Measurements from ENCODE around the gene SPINK6. TPM values are rescaled to one million over a fixed set of nuclear protein-coding genes. Genes with fewer than 3 reads are reported as not detected.

SPINK6 gene
- total RNA-seq = not detected

GRCh38 chr5:148202531-148203203 is at the start of gene SPINK6:
SPINK6 (plus strand) TSS chr5:148203042; CDS start chr5:148203097, 55 bp downstream.
- no peak within 1 kb of the TSS for H3K4me3 Mint-ChIP-seq
- no peaks in the 10 kb centered on the region for H3K36me3 Mint-ChIP-seq (ENCODE audit: low read depth)
- peaks cover 2% of the 10 kb centered on the region for H3K27me3 Mint-ChIP-seq (ENCODE audit: low read depth)
- CTCF ChIA-PET = no interaction called here
- intact Hi-C loops (cut with micrococcal nuclease) = no loop called here
- no peaks in the 10 kb centered on the region for H3K9me3 Mint-ChIP-seq
- no peak within 1 kb of the TSS for H3K27ac Mint-ChIP-seq
- DNase-seq = no peak
- no peaks in the 10 kb centered on the region for H3K4me1 Mint-ChIP-seq (ENCODE audit: low read depth)

DNA sequence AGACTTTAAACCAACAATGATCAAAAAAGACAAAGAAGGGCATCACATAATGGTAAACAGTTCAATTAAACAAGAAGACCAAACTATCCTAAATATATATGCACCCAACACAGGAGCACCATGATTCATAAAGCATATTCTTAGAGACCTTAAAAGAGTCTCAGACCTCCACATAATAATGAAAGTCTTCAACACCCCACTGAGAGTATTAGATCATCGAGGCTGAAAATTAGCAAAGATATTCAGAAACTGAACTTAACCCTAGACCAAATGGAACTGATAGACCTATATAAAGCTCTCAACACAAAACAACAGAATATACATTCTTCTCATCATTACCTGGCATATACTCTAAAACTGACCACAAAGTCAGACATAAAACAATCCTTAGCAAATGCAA is 46.2 kb upstream of the SPINK6 start:
- no peaks in the 10 kb centered on the region for H3K36me3 Mint-ChIP-seq (ENCODE audit: low read depth)
- no peak overlapping the region for H3K27ac Mint-ChIP-seq
- H3K27me3 Mint-ChIP-seq (ENCODE audit: low read depth) = peaks cover 2% of the 10 kb centered on the region
- H3K4me3 Mint-ChIP-seq = no peak overlapping the region
- CTCF ChIA-PET = no interaction called here
- intact Hi-C loops (cut with micrococcal nuclease) = no loop called here
- no peaks in the 10 kb centered on the region for H3K9me3 Mint-ChIP-seq
- no peak for DNase-seq
- H3K4me1 Mint-ChIP-seq (ENCODE audit: low read depth) = no peaks in the 10 kb centered on the region

DNA sequence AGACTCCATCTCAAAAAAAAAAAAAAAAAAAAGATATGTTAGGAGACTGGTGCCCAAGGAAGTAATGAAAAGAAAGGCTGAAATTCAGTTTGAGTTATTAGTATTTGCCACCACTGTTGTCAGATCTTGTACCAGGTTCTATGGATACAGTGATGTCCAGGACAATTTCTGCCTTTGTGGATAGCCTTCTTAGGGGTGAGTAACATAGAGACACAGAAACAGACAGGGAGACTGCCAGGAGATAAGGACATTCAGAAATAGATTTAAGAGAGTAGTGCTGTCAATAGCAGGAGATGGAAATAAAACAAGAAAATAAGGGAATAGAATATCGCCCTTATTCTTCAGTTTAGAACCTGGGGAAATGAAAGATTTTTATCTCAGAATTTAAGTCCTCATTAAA is 40.8 kb upstream of the SPINK6 start:
- no peak for DNase-seq
- Mint-ChIP-seq H3K27me3 (ENCODE audit: low read depth) (no peaks in the 10 kb centered on the region), H3K4me3 (no peak overlapping the region), H3K36me3 (ENCODE audit: low read depth) (no peaks in the 10 kb centered on the region), H3K27ac (no peak overlapping the region), H3K9me3 (no peaks in the 10 kb centered on the region), H3K4me1 (ENCODE audit: low read depth) (no peaks in the 10 kb centered on the region)
- intact Hi-C loops (cut with micrococcal nuclease) = no loop called here
- CTCF ChIA-PET = interaction anchor here (0.6 kb wide), 1 partner anchor 419 kb away, joined by 3 read pairs; no protein-coding TSS in a partner anchor

- intact Hi-C loops (cut with micrococcal nuclease) = no loop called here
- H3K9me3 Mint-ChIP-seq = no peaks in the 10 kb centered on the region
- H3K4me3 Mint-ChIP-seq = no peak overlapping the region
- CTCF ChIA-PET = no interaction called here
- no peaks in the 10 kb centered on the region for H3K4me1 Mint-ChIP-seq (ENCODE audit: low read depth)
- DNase-seq = no peak
- H3K36me3 Mint-ChIP-seq (ENCODE audit: low read depth) = no peaks in the 10 kb centered on the region
- H3K27me3 Mint-ChIP-seq (ENCODE audit: low read depth) = no peaks in the 10 kb centered on the region
- H3K27ac Mint-ChIP-seq = no peak overlapping the region
These were observed 39.5 kb upstream of the SPINK6 start for GRCh38 chr5:148163345-148163744.

DNA sequence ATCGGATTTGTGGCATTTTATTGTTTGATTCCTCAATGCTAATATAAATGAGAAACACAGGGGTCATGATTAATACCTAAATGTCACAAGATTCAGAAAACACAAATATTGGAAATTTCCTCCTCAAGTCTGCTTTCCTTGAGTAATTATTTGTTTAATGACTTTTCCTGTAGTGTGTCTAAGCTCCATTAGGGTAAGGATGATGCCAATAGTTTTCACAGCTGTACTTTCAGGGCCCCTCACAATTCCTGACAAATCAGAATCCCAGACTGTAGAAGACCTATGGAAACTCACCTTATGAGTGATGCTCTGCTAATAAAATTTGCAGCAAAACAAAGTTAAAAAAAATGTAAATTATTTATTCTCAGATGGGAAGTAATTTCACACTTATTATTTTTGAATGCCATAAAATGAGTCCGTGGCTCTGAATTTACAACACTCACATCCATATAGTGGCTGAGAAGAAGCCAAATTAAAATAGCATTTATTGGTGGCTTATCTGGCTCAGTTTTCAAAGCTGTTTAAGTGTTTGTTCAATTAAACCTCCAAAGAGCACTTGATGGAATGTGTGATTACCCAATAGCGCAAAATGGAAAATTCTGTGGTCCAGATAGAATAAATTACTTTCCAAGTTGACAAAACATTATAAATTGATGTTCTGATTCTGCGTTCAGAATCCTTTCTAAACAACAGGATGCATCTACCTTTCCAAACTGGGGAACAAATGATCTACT is 36.1 kb upstream of the SPINK6 start:
- CTCF ChIA-PET = interaction anchor here (0.7 kb wide), 1 partner anchor 1061 kb away, joined by 3 read pairs; no protein-coding TSS in a partner anchor
- intact Hi-C loops (cut with micrococcal nuclease) = no loop called here
- H3K27me3 Mint-ChIP-seq (ENCODE audit: low read depth) = no peaks in the 10 kb centered on the region

GRCh38 chr5:148168246-148168645 is 34.6 kb upstream of the SPINK6 start, which contains the start of gene SPINK14:
SPINK14 (plus strand) TSS chr5:148168546; CDS start chr5:148169733, 1,187 bp downstream.
- H3K36me3 Mint-ChIP-seq (ENCODE audit: low read depth) = no peaks in the 10 kb centered on the region
- peaks cover 7% of the 10 kb centered on the region for H3K27me3 Mint-ChIP-seq (ENCODE audit: low read depth)
- H3K4me3 Mint-ChIP-seq = no peak within 1 kb of the TSS
- H3K9me3 Mint-ChIP-seq = no peaks in the 10 kb centered on the region
- no peaks in the 10 kb centered on the region for H3K4me1 Mint-ChIP-seq (ENCODE audit: low read depth)
- DNase-seq = no peak
- CTCF ChIA-PET = interaction anchor here (0.5 kb wide), 1 partner anchor 445 kb away, joined by 3 read pairs; no protein-coding TSS in a partner anchor
- H3K27ac Mint-ChIP-seq = no peak within 1 kb of the TSS
- intact Hi-C loops (cut with micrococcal nuclease) = no loop called here

More for the DNA sequence above, 36.1 kb upstream of the SPINK6 start:
- no peaks in the 10 kb centered on the region for H3K36me3 Mint-ChIP-seq (ENCODE audit: low read depth)
- H3K9me3 Mint-ChIP-seq = no peaks in the 10 kb centered on the region
- no peak overlapping the region for H3K27ac Mint-ChIP-seq
- no peaks in the 10 kb centered on the region for H3K4me1 Mint-ChIP-seq (ENCODE audit: low read depth)
- no peak overlapping the region for H3K4me3 Mint-ChIP-seq
- no peak for DNase-seq

DNA sequence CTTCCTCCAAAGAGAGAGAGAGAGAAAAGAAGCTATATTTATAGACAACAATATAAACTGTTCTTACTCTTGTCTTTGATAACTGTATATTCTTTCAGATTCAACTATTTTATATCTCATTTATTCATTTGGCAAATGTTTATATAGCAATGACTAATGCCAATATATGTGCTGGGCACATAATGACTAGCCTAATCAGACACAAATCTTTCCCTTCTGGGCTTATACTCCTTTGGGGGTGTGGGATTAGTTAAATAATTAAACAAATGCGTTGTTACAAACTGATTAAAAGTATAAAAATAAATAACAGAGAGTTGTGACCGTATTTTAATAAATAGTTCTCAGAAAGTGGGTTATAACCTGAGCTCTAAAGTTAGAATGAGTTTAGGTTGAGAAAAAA is 30.5 kb upstream of the SPINK6 start:
- Mint-ChIP-seq H3K9me3 (no peaks in the 10 kb centered on the region), H3K27me3 (ENCODE audit: low read depth) (peaks cover 14% of the 10 kb centered on the region), H3K4me3 (no peak overlapping the region), H3K4me1 (ENCODE audit: low read depth) (no peaks in the 10 kb centered on the region), H3K27ac (no peak overlapping the region), H3K36me3 (ENCODE audit: low read depth) (no peaks in the 10 kb centered on the region)
- intact Hi-C loops (cut with micrococcal nuclease) = no loop called here
- CTCF ChIA-PET = no interaction called here
- no peak for DNase-seq

- CTCF ChIA-PET = interaction anchor here (0.7 kb wide), 1 partner anchor 67 kb away, joined by 3 read pairs; no protein-coding TSS in a partner anchor
- no peaks in the 10 kb centered on the region for H3K4me1 Mint-ChIP-seq (ENCODE audit: low read depth)
- intact Hi-C loops (cut with micrococcal nuclease) = loop anchor here (5.0 kb wide), 3 partner anchors 131 to 861 kb away; no protein-coding TSS in a partner anchor
- H3K36me3 Mint-ChIP-seq (ENCODE audit: low read depth) = no peaks in the 10 kb centered on the region
- H3K4me3 Mint-ChIP-seq = no peak overlapping the region
- no peak overlapping the region for H3K27ac Mint-ChIP-seq
- H3K9me3 Mint-ChIP-seq = no peaks in the 10 kb centered on the region
- H3K27me3 Mint-ChIP-seq (ENCODE audit: low read depth) = peaks cover 18% of the 10 kb centered on the region
- DNase-seq = no peak
These were observed 26.4 kb upstream of the SPINK6 start for GRCh38 chr5:148176480-148176879.

DNA sequence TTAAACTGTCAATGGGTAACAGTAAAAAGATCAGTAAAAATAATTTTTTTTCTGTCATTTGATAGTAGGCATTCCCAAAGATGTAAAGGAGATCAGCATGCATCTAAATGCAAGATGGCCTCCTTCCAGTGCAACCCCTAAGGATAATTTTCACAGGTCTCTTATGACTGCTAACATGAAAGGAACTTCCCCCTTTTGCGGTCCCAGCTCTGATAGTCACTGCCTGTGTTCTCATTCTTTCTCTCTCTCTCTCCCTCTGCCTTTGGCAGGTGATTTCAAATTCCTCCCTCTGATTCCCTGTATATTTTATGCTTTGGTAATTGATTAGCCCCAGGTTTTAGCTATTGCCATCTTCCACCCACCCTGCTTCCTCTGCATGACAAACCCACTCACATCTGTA is 25.6 kb upstream of the SPINK6 start:
- H3K27me3 Mint-ChIP-seq (ENCODE audit: low read depth) = peaks cover 16% of the 10 kb centered on the region
- no peaks in the 10 kb centered on the region for H3K36me3 Mint-ChIP-seq (ENCODE audit: low read depth)
- CTCF ChIA-PET = interaction anchor here (0.7 kb wide), 1 partner anchor 553 kb away, joined by 3 read pairs; no protein-coding TSS in a partner anchor
- H3K4me3 Mint-ChIP-seq = no peak overlapping the region
- H3K27ac Mint-ChIP-seq = no peak overlapping the region
- DNase-seq = no peak
- no peaks in the 10 kb centered on the region for H3K9me3 Mint-ChIP-seq
- H3K4me1 Mint-ChIP-seq (ENCODE audit: low read depth) = no peaks in the 10 kb centered on the region
- intact Hi-C loops (cut with micrococcal nuclease) = loop anchor here (5.0 kb wide), 3 partner anchors 130 to 860 kb away; no protein-coding TSS in a partner anchor

DNA sequence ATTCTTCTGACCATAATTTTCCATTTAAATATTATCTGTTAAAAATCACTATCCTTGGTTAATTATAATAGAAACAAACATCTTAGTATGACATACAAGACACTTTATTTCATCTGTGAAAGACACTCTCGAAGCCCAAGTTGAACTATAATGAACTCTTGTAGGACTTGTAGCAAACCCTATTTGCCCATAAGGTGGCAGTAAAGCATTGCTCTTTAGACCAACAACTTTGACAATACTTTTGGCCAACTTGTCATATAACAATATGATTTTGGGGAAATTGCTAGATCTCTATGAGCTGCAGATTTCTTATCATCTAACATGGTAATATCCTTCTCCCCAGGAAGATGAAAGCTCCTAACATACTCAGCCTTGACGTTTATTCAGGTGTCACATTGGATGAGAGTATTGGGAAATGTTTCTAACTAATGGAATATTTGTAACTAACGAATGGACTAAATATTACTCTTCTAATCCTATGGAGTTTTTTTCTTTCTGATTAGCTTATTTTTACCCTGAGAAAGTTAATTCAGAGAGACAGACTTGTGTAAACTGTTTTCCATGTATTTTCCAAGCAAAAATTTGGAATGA is 23.5 kb upstream of the SPINK6 start:
- Mint-ChIP-seq H3K4me3 (no peak overlapping the region), H3K9me3 (no peaks in the 10 kb centered on the region), H3K36me3 (ENCODE audit: low read depth) (no peaks in the 10 kb centered on the region), H3K27me3 (ENCODE audit: low read depth) (peaks cover 11% of the 10 kb centered on the region), H3K4me1 (ENCODE audit: low read depth) (no peaks in the 10 kb centered on the region), H3K27ac (no peak overlapping the region)
- CTCF ChIA-PET = interaction anchor here (0.7 to 2.9 kb wide), 19 partner anchors 15 to 857 kb away, joined by 3 to 29 read pairs (median 3); no protein-coding TSS in a partner anchor
- peak; percentile 11 for DNase-seq
- intact Hi-C loops (cut with micrococcal nuclease) = loop anchor here (1.0 to 5.0 kb wide), 9 partner anchors 111 to 858 kb away; no protein-coding TSS in a partner anchor

GRCh38 chr5:148186248-148187003 is 16.4 kb upstream of the SPINK6 start:
- H3K27me3 Mint-ChIP-seq (ENCODE audit: low read depth) = peaks cover 10% of the 10 kb centered on the region
- intact Hi-C loops (cut with micrococcal nuclease) = loop anchor here (1.0 to 2.0 kb wide), 6 partner anchors 188 to 623 kb away; partner anchors contain the start of gene FBXO38
- CTCF ChIA-PET = interaction anchor here (1.0 to 1.3 kb wide), 2 partner anchors 545 to 547 kb away, joined by 3 read pairs; no protein-coding TSS in a partner anchor
- peaks cover 2% of the 10 kb centered on the region for H3K4me1 Mint-ChIP-seq (ENCODE audit: low read depth)
- H3K36me3 Mint-ChIP-seq (ENCODE audit: low read depth) = no peaks in the 10 kb centered on the region
- peak; percentile 9 for DNase-seq
- no peaks in the 10 kb centered on the region for H3K9me3 Mint-ChIP-seq
- no peak overlapping the region for H3K4me3 Mint-ChIP-seq
- no peak overlapping the region for H3K27ac Mint-ChIP-seq
